Lower leg skin (tissue), 3 donors: ENCODE data around the gene PDLIM1.

Experiments
- CTCF ChIP-seq, 3 donors: fragments of 450-650 bp; IDR thresholded peaks; one replicate each; pipeline ENCODE4 v1.5.1; 2016; ENCODE audit warnings: antibody characterized with exemption in 3 of 3, mild to moderate bottlenecking in 3 of 3, moderate library complexity in 2 of 3
- POLR2A ChIP-seq, 2 donors: fragments of 450-650 bp; IDR thresholded peaks; one replicate each; pipeline ENCODE4 v1.6.1; 2016 to 2017; ENCODE audit warnings: antibody characterized with exemption in 2 of 2, mild to moderate bottlenecking in 1 of 2, moderate library complexity in 1 of 2

- TF ChIP-seq CTCF (IDR thresholded peaks at IDR 0.05) (no peak), POLR2A (IDR thresholded peaks at IDR 0.05) (no peak)
Observed at GRCh38 chr10:95334805-95335144, 44.0 kb upstream of the PDLIM1 start.
